Mammary epithelial cell (primary cell): Measurements from ENCODE around the gene AGL.

Source experiments
- EZH2 ChIP-seq: IDR thresholded peaks from 2 replicates; pipeline ENCODE4 v1.6.1; 2012; ENCODE audit warnings: low read length, inconsistent platforms, borderline replicate concordance
- TF ChIP-seq, protein P1 (sequence below), 2 donors: IDR thresholded peaks in 1 of 2; conservative IDR thresholded peaks in 1 of 2; 2 replicates each; pipeline ENCODE4 v1.5.1; 2011 to 2012; ENCODE audit warnings: inconsistent platforms in 2 of 2, low read length in 2 of 2, mild to moderate bottlenecking in 2 of 2, control low read depth in 1 of 2, low read depth in 1 of 2; ENCODE audit not compliant: insufficient read depth in 1 of 2; ENCODE audit errors: extremely low read depth in 1 of 2

DNA sequence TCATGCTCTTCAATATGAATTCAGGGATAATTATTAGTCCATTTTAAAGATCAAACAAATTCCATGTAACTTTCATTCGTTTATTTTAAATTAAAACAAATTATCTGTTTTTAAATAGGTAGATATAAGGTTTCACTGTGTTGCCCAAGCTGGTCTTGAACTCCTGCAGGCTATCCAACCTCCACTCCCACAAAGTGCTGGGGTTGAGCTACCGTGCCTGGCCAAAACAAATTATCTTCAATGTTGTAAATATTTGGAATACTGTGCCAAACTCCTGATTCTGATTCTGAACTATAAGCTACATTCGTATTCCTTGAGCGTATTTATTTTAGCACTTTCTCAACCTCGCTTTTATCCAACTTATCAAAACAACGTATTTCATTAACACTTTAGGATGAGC is 19.6 kb downstream of the AGL start:
- TF ChIP-seq, protein P1, sequence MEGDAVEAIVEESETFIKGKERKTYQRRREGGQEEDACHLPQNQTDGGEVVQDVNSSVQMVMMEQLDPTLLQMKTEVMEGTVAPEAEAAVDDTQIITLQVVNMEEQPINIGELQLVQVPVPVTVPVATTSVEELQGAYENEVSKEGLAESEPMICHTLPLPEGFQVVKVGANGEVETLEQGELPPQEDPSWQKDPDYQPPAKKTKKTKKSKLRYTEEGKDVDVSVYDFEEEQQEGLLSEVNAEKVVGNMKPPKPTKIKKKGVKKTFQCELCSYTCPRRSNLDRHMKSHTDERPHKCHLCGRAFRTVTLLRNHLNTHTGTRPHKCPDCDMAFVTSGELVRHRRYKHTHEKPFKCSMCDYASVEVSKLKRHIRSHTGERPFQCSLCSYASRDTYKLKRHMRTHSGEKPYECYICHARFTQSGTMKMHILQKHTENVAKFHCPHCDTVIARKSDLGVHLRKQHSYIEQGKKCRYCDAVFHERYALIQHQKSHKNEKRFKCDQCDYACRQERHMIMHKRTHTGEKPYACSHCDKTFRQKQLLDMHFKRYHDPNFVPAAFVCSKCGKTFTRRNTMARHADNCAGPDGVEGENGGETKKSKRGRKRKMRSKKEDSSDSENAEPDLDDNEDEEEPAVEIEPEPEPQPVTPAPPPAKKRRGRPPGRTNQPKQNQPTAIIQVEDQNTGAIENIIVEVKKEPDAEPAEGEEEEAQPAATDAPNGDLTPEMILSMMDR (conservative IDR thresholded peaks at IDR 0.05 in 1 of 2, IDR thresholded peaks at IDR 0.05 in 1 of 2; ENCODE audit: extremely low read depth in 1 of 2, insufficient read depth in 1 of 2, low read depth in 1 of 2, low read length in 2 of 2), result no peak
- no peak for TF ChIP-seq EZH2
